Stimulated activated CD4-positive, alpha-beta T cell treated with anti-CD3 and anti-CD28 coated beads, Interleukin-2, amount 100 ng/mL, for 4 hours (primary cell): ENCODE measurements around the gene ATP6AP2.
"Not testable (repeated sequence)": the region's sequence is repeated elsewhere in the genome, so short reads cannot be mapped to it uniquely, and the experiment has no call there.

ENCODE experiments used
- DNase-seq: peaks from one replicate; pipeline ENCODE4 v3.0.0-alpha.2; 2020; ENCODE audit warnings: low read depth

The ATP6AP2 gene

DNA sequence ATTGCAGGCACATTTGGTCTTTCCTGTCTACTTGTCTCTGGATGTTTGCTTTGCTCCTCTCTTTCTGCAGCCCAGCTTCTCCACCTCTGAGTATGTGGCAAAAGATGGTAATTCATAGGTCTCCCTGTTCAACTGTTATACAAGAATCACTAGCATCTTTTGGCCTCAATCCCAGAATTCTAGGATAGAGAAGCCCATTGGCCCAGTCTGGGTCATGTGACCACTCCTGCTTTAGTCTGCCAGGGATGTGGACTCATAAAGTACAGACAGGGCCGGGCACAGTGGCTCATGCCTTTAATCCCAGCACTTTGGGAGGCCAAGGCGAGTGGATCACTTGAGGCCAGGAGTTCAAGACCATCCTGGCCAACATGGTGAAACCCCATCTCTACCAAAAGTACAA lies 5.4 kb upstream of the ATP6AP2 start:
- not testable (repeated sequence) for DNase-seq

DNA sequence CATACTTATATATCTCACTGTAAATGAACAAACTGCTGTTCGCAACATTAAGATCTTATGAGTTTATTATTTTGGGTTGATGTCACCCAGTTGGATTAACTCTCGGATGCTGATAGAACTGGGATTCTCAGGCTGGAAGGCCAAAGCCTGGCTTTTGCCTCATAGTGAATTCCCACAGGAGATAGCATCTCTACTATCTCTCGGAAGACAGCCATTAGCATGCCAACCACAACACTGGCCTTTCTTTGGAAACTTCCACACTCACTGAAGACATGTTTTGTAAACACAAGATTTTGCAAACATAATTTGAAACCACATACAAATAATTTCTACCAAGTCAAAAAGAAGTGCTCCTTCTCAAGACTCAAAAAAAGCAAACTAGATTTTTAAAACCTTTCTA lies 4.5 kb upstream of the ATP6AP2 start:
- DNase-seq = no peak

DNA sequence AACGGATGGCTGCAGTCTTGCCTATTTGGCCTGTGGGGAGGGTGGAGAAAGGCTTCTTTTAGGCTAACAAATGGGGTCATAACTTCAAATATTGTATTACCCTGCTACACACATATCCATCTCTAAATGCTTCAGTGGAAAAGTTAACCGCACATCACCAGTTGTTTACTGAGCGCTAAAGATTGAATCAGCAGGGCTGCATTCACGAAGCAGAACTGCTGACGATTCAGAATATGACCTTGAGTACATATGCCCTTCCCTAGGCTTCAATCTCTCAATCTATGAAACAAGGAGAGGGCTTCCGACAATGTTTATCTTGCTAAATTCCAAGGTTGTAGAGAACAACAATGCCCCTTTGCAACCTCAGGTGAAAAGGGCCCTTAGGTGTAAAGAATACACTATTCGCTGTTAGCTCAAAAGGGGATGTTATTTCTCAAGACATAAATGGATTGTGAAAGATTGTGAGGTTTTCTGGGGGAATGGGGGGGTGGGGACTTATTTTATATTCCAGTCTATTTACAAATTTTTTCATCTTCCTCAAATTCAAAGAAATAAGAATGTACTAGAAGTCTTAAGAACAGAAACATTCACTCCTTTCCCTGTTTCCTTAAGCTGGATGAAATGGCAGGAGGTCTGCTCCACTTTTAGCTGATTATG lies 2.6 kb upstream of the ATP6AP2 start:
- no peak for DNase-seq

DNA sequence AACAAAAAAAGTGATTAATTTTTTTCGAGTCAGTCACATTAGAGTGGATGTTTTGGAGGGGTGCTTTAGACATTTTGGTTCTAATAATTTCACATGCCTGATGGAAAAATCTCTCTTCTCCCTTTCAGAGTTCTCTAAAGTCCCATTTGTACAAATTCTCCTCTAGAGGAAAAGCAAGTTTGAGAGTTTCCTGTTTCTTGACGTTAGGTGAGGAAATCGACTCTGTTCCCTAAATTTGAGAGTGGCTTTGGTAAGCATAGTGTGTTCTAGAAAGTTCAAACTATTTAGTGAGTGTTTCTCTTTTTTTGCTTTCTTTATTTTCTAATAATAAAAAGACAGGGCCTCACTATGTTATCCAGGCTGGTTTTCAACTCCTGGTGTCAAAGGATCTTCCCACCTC lies 1.6 kb upstream of the ATP6AP2 start:
- DNase-seq = no peak

DNA sequence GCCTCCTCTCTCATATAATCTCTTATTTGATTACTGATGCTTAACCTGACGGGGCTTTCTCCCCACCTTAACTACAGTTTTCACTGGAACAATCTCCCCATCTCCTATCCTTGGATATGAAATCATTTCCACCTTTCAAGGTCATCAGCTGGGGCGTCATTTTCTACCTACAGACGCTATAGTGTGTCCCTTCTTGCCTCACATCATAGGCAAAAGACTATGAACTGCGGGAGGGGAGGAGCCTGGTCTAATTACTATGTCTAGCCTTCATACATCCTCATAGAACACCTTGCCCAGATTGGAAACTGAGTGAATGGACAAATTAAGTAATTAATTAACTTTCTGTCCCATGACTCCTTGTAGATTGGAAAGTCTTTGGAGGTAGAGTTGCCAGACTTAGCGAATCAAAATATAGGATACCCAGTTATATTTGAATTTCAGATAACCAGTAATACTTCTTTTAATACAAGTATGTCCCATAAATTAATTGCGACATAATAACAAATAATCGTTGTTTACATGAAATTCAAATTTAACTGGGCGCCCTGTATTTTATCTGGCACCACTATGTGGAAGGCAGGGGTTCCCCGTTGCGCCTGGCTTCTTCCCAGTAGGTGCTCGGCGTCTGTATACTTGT lies 752 bp upstream of the ATP6AP2 start:
- no peak for DNase-seq

DNA sequence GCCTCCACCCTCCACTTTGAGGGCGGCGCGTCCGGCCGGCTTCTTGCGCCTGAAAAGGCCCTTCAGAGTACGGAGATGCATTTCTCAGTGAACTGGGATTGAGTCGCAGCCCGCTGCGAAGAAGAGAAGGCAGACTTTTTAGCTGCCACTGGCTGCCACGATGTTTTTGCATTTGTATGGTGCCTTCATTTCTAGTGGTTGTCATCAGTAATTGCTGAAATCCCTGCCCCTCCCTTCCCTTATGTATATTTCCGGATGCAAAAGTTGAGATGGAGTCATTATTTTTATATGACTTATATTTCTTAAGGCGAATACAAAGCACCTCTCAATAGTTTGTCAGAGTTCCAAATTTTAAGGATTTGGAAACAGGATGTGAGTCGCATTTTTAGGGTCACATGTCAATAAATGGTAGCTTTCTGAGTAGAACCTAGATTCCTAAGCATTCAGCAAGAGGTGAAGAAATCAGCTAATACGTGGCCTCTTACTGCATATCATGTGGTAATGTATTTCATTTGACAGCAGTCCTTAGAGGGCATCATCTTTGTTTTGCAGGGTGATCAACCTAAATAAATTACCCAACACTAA lies 658 bp downstream of the ATP6AP2 start:
- DNase-seq = no peak

DNA sequence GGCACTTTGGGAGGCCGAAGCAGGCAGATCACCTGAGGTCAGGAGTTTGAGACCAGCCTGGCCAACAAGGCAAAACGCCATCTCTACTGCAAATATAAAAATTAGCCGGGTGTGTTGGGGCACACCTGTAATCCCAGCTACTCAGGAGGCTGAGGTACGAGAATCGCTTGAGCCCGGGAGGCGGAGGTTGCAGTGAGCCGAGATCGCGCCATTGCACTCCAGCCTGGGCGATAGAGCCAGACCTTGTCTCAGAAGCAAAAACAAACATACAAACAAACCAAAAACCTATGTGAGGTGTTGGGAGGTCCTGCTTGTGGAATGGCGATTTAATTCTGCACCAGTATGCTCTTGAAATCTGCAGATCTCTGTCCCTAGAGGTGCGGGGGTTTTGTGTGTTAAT lies 1.4 kb downstream of the ATP6AP2 start:
- DNase-seq = not testable (repeated sequence)

DNA sequence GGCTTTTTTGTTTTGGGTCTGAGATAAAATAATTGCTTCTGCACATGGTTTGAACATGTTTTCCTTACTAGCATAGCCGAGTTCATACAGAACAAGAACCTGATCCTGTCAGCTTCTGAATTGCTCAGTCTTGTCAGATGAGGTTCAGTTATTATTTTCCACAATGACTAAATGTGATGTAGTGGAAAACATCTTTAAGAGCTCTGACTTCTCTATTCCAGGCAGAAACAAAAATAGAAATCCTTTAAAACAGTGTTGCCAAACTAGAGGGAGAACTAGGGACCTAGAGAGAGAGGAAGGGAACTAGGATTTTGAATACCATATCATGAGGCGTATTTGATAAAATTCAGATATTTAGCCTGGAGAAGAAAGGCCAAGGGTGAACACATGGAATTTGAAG lies 2.0 kb downstream of the ATP6AP2 start:
- no peak for DNase-seq

DNA sequence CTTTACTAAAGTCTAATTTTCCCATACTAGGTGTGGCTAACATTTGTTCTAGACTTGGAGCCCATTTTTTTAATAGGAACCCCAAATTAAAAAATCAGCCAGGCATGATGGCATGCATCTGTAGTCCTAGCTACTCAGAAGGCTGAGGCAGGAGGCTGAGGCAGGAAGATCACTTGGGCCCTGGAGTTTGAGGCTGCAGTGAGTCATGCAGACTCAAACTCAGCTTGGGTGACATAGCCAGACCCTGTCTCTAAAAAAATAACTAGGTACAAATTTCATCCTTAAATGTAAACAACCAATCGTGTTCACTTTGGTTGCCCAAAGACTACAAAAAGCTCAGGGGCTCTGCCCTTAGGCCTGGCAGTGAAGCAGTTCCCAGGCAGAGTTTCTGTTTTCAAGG lies 6.9 kb downstream of the ATP6AP2 start:
- not testable (repeated sequence) for DNase-seq

DNA sequence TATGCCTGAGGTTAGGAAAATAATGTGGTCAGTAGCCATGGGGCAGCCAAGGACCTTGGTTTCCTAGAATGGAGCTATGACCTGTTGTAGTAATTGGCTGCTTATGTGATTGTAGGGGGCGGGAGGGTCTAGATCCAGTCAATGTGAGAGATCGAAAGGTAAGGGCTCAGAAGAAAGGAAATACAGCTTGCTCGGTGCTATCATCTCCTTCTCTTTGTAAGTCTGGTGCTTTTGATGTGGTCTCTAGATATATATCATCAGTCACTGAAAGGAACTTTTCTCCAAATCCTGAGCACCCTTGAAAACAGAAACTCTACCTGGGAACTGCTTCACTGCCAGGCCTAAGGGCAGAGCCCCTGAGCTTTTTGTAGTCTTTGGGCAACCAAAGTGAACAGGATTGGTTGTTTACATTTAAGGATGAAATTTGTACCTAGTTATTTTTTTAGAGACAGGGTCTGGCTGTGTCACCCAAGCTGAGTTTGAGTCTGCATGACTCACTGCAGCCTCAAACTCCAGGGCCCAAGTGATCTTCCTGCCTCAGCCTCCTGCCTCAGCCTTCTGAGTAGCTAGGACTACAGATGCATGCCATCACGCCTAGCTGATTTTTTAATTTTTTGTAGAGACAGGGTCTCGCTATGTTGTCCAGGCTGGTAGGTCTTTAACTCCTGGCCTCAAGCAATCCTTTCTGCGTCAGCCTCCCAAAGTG lies 9.0 kb downstream of the ATP6AP2 start:
- not testable (repeated sequence) for DNase-seq

DNA sequence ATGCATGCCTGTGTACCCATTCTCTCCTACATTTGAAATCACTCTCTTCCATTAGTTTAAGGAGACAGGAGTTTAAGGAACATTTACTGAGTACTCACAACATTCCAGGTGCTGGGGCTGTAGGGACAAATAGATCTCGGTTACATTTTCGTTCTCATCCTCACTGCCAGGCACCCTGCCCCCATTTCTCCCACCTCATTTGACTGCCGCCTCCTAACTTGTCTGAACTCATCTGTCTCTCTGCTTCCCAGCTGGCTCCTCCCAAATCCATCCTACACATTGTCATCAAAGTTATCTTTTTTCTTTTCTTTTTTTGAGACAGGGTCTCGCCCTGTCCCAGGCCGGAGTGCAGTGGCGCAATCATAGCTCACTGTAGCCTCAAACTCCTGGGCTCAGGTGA lies 22.7 kb downstream of the ATP6AP2 start:
- DNase-seq = no peak

DNA sequence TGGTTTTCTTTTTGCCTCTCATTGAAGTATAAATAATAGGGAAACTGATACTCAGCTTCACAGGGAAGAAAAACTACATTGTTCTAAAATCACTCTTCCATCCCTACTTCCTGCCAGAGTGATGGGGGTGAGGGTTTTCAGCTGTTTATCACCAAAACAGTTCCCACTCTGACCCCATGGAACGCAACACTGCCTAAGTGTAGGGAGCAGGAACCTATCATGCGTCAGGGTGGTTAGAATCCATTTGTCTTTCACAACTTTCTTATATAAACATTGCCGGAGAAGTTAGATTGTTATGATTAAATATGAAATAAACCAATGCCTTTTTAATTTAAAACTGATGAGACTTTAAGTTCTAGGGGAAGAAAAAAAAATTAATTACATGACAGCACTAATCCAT lies 26.6 kb downstream of the ATP6AP2 start:
- no peak for DNase-seq

DNA sequence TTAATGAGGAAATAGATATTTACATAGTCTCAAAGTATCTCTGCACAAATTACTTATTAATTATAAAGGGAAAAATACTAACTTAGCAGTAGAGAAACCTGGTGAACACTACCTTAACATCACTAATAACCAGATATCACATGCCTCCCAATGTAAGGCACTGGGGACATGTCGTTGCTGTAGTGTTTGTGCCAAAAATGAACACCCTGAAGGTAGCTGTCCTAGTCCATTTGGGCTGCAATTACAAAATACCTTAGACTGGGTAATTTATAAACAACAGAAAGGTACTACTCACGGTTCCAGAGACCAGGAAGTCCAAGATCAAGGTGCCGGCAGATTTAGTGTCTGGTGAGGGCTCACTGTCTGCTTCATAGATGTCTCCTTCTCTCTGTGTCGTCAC lies 31.7 kb downstream of the ATP6AP2 start:
- no peak for DNase-seq

DNA sequence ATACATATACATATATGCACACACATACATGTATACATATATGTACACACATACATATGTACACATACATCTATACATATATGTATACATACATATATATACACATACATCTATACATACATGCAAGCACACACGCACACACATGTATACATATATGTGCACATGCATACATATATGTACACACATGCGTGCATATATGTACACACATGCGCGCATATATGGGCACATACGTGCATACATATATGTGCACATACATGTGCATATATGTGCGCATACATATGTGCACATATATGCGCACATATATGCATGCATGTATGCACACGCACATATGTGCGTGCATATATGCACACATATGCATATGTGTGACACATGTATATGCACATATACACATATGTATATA lies 35.2 kb downstream of the ATP6AP2 start:
- DNase-seq = no peak

DNA sequence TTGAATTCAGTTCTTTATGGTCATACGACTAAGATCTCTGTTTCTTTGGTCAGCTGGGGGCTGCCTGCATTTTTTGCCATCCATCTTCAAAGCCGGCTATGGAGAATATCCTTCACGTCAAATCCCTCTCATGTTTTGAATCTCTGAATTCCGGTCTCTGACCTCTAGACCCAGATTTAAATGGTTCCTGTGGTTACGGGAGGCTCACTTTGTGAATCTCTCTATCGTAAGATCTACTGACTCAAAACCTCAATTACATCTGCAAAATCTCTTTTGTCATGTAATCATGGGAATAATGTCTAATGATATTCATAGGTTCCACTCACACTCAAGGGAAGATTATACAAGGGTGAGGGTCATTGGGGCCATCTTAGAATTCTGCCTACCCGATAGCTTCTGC lies 36.8 kb downstream of the ATP6AP2 start:
- DNase-seq = no peak

DNA sequence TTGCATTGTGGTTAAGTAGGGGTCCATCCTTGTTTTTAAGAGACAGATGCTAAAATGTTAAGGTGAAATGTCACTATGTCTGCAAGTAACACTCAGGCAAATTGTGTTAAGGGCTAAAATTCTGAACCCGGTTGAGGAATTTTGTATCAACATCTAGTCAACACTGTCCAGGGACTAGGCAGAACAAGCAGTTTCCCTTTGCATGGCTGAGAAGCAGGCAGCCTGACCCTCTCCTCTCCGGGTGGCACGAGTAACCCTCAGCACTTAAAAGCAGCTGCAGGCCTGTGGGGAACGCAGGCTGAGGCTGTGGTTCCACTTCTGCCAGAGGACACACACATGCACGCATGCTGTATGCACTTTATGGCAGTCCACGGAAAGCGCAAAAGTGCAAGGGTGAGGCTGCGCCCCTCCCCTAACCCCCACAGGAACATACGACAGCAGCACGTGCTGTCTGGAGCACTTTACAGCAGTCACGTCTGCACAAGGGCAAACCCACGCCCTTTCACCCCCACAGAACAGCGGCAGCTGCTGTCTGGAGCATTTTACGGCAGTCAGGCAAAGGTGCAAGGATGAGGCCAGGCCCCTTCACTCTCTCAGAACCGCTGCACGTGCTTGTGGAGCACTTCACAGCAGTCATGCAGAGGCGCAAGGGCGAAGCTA lies 41.8 kb downstream of the ATP6AP2 start:
- no peak for DNase-seq

DNA sequence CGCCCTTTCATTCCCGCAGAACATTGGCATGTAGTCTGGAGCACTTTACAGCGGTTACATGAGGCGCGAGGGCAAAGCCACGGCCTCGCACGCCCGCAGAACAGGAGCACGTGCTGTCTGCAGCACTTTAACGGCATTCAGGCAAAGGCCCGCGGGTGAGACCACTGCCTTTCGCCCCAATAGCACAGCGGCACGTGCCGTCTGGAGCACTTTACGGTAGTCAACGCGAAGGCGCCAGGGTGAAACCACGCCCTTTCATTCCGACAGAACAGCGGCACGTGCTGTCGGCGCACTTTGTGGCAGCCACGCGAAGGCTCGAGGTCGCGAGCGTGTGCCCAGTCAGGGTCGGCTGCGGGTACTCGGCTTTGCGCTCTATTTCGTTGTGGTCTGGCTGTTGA lies 42.4 kb downstream of the ATP6AP2 start, which contains the start of gene MPC1L:
TSS of gene MPC1L (plus strand) at position 290 of the 398 bp plus-strand sequence. CDS start 138 bp downstream, outside the sequence.
- DNase-seq = no peak

DNA sequence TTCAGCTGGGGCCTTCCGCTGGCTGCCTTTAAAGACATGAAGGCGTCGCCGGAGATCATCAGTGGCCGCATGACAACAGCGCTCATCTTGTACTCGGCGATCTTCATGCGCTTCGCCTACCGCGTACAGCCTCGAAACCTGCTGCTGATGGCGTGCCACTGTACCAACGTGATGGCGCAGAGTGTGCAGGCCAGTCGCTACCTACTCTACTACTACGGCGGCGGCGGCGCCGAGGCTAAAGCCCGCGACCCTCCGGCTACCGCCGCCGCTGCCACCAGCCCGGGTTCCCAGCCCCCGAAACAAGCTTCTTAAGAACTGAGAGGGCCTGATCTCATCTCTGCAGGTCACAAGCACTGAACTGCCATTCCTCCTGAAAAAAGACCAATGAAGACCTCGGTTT lies 42.9 kb downstream of the ATP6AP2 start:
- DNase-seq = no peak

DNA sequence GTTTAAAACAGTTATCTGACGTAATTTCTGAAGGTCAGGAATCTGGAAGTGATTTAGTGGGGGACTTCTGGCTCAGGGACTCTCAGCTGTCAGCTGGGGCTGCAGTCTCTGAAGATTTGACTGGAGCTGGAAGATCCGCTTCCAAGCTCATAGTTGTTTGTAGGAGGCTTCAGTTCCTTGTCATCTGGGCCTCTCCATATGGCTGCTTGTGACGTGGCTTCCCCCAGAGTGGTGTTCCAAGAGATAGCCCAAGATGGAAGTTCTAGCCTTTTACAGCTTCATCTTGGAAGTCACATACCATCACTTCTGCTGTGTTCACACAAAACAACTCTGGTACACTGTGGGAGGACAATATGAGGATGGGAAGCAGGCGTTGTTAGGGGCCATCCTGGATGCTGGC lies 44.5 kb downstream of the ATP6AP2 start:
- DNase-seq = no peak

DNA sequence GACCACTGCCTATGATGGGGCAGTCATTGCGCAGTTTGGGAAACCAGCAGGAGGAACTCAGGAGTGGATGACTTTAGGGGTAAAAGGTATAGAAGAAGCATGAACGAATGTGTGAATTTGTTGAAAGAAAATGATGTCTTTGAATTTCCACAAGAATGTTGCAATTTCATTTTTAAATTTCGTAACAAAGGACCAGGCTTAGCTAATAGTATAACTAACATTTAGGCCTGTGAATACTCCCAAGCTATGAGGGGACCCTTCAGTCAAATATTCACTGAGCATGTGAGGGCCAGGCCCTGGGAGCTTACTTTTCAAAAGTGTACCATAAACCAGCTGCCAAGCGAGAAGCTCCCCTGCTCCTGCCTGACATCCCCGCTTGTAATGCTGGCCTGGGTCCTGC lies 47.7 kb downstream of the ATP6AP2 start:
- DNase-seq = no peak

DNA sequence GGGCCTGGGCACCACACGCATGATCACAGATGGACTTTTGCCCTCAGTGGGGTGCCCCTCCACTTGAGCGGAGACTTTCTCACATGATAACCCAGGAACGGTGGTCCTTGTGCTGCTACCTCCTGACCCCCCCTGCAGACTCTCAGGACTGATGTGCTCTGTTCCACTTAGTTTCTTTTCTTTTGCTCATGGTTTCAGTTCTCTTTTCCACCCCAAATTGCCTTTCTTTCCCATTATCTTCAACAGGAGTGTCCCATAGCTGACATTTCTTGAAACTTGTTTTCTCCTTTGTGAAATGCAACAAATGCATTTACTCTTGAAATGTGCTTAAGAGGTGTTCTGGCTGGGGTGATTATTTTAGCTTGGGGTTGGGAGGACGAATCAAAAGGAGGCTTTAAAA lies 51.4 kb downstream of the ATP6AP2 start:
- DNase-seq = no peak

DNA sequence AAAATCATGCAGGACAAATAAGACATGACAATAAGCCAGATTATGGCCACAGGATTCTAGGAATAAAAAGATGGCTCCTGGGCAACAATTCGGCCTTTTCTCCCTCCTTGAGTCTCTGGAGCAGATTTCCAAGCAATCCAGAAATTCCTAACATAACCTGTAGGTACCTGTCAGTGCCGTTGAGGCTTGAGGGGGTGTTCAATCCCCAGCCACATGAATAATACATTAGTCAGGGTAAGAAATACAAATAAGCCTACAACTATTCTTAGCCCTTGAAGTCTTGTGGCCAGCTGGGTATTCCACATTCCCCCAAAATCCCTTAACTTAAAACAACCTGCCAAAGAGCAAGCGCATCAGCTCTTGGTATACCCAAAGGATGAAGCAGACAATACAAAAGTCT lies 56.9 kb downstream of the ATP6AP2 start:
- no peak for DNase-seq

DNA sequence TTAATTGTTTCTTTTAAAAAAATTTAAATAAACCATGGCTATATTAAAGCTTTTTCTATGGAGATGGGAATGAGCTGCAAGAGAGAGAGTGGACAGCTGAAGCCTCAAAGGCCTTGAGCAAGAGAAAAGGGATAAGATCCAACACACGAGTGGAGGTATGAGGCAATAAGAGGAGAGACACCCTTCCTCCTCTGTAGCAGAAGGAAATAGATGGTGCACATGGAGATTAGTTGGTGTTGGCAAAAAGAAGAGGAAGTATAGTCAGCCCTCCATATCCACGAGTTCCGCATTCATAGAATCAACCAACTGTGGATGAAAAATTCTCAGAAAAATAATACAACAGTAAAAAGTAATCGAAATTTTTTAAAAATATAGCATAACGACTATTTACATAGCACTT lies 63.4 kb downstream of the ATP6AP2 start:
- DNase-seq = no peak
